HEK293 (cell line): ENCODE data around the gene PKMYT1.

Source experiments
- CTCF ChIP-seq: fragments of 450-650 bp; formaldehyde crosslinking; IDR thresholded peaks from 2 replicates; pipeline ENCODE4 v1.5.1; 2016; ENCODE audit warnings: missing biosample characterization, missing genetic modification characterization
- IKZF3 ChIP-seq: fragments of 450-650 bp; IDR thresholded peaks from 2 replicates; pipeline ENCODE4 v1.5.0; 2018; ENCODE audit warnings: missing biosample characterization, mild to moderate bottlenecking, missing genetic modification characterization, moderate library complexity
- PBX3 ChIP-seq: sonication (generic); formaldehyde crosslinking; IDR thresholded peaks from 2 replicates; pipeline ENCODE4 v1.8.1; 2022; ENCODE audit warnings: mild to moderate bottlenecking, moderate library complexity, missing genetic modification reagents
- REST ChIP-seq: fragments of 450-650 bp; formaldehyde crosslinking; IDR thresholded peaks from 2 replicates; pipeline ENCODE4 v1.5.1; 2016; ENCODE audit warnings: missing biosample characterization, missing genetic modification characterization
- SP2 ChIP-seq: fragments of 450-650 bp; formaldehyde crosslinking; IDR thresholded peaks from 2 replicates; pipeline ENCODE4 v1.5.1; 2016; ENCODE audit warnings: missing biosample characterization, missing genetic modification characterization
- ZNF114 ChIP-seq: fragments of 450-650 bp; formaldehyde crosslinking; IDR thresholded peaks from 2 replicates; pipeline ENCODE4 v1.5.0; 2017; ENCODE audit warnings: missing biosample characterization, missing genetic modification characterization
- ZNF747 ChIP-seq: fragments of 450-650 bp; formaldehyde crosslinking; IDR thresholded peaks from 2 replicates; pipeline ENCODE4 v1.5.1; 2016; ENCODE audit warnings: missing biosample characterization, missing genetic modification characterization

GRCh38 chr16:3026003-3026378, 45.7 kb upstream of the PKMYT1 start:
- TF ChIP-seq CTCF (tag by site-specific recombination) (no peak), ZNF114 (no peak), PBX3 (CRISPR knock-in tag) (no peak), SP2 (tag by site-specific recombination) (no peak), REST (tag by site-specific recombination) (no peak), IKZF3 (tag by site-specific recombination) (no peak), ZNF747 (tag by site-specific recombination) (no peak)
